Prostate gland (tissue), 2 donors: ENCODE results near the gene C2CD3. TPM values are rescaled to one million over a fixed set of nuclear protein-coding genes. Genes with fewer than 3 reads are reported as not detected.

ENCODE experiments used
- DNase-seq: peaks from one replicate; pipeline ENCODE4 v3.0.0-alpha.2; 2019; ENCODE audit warnings: low spot score
- H3K27ac ChIP-seq, 2 donors: fragments of 200-600 bp; sonication (generic); 2 replicates each; pipeline ENCODE4 v1.5.1; 2017 to 2019
- H3K27me3 ChIP-seq: fragments of 200-600 bp; sonication (generic); replicated peaks from 2 replicates; pipeline ENCODE4 v1.5.1; 2019; ENCODE audit not compliant: insufficient read depth
- H3K36me3 ChIP-seq, 2 donors: fragments of 200-600 bp; sonication (generic); 1 replicate in 1 of 2; 2 replicates in 1 of 2; pipeline versions ENCODE4 v1.5.1 to v1.8.1; 2017 to 2019
- H3K4me1 ChIP-seq: fragments of 200-600 bp; sonication (generic); replicated peaks from 2 replicates; pipeline ENCODE4 v1.5.1; 2019
- H3K4me3 ChIP-seq, 2 donors: fragments of 200-600 bp; sonication (generic); 2 replicates each; pipeline ENCODE4 v1.5.1; 2017 to 2019
- H3K9me3 ChIP-seq: fragments of 200-600 bp; sonication (generic); 2 replicates; pipeline ENCODE4 v1.5.1; 2017
- POLR2A ChIP-seq: fragments of 450-650 bp; IDR thresholded peaks from one replicate; pipeline ENCODE4 v1.6.1; 2016; ENCODE audit warnings: antibody characterized with exemption, mild to moderate bottlenecking
- POLR2AphosphoS5 ChIP-seq: sonication (generic); formaldehyde crosslinking; IDR thresholded peaks from one replicate; pipeline ENCODE4 v1.6.1; 2017; ENCODE audit warnings: antibody characterized with exemption
- WGBS: methylation state at CpG from one replicate; pipeline ENCODE4 v1.1.5; 2018; 5-methylcytosine and 5-hydroxymethylcytosine counted together
- intact Hi-C: fragments of 100-400 bp; cut with DNase I; formaldehyde crosslinking; loops from one replicate; pipeline ENCODE4 v1.14.2; 2022
- total RNA-seq, 2 donors: library from RNA; depleted of rRNA; stranded (reverse); fragments of >200 nt; gene quantifications; one replicate each; pipeline ENCODE4 v1.1.0, GENCODE V29; 2016
- TF ChIP-seq, protein P1 (sequence below), 4 experiments: fragments of 200-600 bp in 2 of 4; fragments of 450-650 bp in 2 of 4; sonication (generic) in 2 of 4; IDR thresholded peaks; 1 replicate in 3 of 4; 2 replicates in 1 of 4; pipeline ENCODE4 v1.5.1; 2016 to 2019; ENCODE audit warnings: antibody characterized with exemption in 4 of 4, mild to moderate bottlenecking in 2 of 4, moderate library complexity in 2 of 4

The C2CD3 gene
- total RNA-seq = 10 to 100 TPM; 38.7 to 49.6 TPM

DNA sequence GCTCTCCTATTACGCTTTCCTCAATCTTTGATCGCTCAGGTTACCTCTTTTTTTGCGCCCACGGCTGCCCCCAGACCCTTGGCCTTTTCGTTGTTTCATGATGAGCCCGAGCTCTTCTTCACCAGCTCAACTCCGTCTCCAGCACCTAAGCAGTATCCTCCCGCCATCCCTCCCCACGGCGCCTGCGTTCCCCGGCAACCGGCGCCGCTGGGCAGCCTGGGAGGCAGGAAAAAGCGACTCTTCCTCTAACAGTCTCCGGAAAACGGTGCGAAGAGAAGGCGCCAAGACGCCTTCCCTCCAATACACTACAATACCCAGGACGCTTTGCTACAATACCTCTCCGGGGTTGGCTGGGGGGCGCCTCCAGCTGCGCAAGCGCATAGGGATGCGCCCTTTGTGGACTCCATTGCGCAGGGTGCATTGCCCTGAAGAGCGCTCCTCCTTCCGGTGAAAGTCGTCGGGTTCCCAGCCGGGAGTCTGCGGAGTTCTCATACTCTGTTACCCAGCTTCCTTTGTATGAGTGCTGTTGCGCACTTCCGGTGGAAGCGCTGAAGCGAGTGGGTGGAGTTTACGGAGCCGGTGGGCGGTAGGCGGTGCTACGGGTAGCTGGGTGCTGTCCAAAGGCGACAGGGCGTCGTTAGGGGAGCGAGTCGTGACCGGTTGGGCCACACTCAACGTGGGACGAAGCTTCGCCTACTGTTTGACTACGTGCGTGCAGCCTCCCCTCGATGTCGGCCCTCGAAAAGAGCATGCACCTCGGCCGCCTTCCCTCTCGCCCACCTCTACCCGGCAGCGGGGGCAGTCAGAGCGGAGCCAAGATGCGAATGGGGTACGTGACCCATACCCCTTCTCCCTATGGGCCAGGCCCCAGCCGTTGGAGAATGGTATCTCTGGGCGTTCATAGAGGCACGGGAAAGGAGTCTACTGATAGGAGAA, at the start of gene C2CD3, which contains the start of gene PPME1:
C2CD3 (minus strand) TSS at position 309 of the 936 bp plus-strand sequence; CDS start at position 99, 210 bp downstream.
PPME1 (plus strand) TSS at position 596 of the 936 bp plus-strand sequence; CDS start at position 729, 133 bp downstream.
- WGBS = under 1% methylated on average over 56 of the region's 68 CpGs

DNA sequence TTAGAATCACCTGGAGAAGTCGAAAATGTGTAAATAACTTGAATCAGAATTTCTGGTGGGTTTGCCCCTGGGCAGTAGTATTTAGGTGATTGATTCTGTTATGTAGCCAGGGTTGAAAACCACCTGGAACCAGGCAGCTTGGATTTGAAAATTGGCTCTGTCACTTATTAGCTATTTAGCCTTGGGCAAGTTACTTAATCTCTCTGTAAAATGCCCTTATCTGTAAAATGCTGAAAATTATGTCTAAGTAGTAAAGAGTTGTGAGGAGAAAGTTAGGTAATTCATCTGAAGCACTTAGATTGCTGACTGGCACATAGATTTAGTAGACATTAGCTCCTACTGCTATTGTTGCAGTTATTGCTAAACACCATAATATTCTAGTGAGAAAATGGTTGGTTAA, 49.6 kb upstream of the C2CD3 start:
- intact Hi-C loops = no loop called here
- H3K36me3 ChIP-seq = no peaks in the 10 kb centered on the region
- WGBS = 57% methylated on average over 1 of the region's 1 CpG
- TF ChIP-seq POLR2A (no peak), POLR2AphosphoS5 (no peak)
- TF ChIP-seq, protein P1, sequence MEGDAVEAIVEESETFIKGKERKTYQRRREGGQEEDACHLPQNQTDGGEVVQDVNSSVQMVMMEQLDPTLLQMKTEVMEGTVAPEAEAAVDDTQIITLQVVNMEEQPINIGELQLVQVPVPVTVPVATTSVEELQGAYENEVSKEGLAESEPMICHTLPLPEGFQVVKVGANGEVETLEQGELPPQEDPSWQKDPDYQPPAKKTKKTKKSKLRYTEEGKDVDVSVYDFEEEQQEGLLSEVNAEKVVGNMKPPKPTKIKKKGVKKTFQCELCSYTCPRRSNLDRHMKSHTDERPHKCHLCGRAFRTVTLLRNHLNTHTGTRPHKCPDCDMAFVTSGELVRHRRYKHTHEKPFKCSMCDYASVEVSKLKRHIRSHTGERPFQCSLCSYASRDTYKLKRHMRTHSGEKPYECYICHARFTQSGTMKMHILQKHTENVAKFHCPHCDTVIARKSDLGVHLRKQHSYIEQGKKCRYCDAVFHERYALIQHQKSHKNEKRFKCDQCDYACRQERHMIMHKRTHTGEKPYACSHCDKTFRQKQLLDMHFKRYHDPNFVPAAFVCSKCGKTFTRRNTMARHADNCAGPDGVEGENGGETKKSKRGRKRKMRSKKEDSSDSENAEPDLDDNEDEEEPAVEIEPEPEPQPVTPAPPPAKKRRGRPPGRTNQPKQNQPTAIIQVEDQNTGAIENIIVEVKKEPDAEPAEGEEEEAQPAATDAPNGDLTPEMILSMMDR (IDR thresholded peaks at IDR 0.05) = no peak
- H3K9me3 ChIP-seq = no peaks in the 10 kb centered on the region
- no peaks in the 10 kb centered on the region for H3K27me3 ChIP-seq
- no peaks in the 10 kb centered on the region for H3K4me1 ChIP-seq
- no peak for DNase-seq
- H3K4me3 ChIP-seq = no peak overlapping the region
- H3K27ac ChIP-seq = no peak overlapping the region

More for the DNA sequence above, at the start of gene C2CD3, which contains the start of gene PPME1:
- H3K27me3 ChIP-seq = no peaks in the 10 kb centered on the region
- DNase-seq = peak; percentile 99
- intact Hi-C loops = no loop called here
- peaks cover 5% of the 10 kb centered on the region for H3K4me1 ChIP-seq
- H3K27ac ChIP-seq = peak within 1 kb of the TSS; percentile 86 to 93
- peak within 1 kb of the TSS; percentile 68 to 70 for H3K4me3 ChIP-seq
- no peaks in the 10 kb centered on the region for H3K9me3 ChIP-seq
- no peaks in the 10 kb centered on the region for H3K36me3 ChIP-seq
- peak; percentile 100 for TF ChIP-seq POLR2AphosphoS5
- peak; percentile 87 for TF ChIP-seq POLR2A
- TF ChIP-seq, protein P1 (IDR thresholded peaks at IDR 0.05) = peak in 3 of 4 experiments; percentile 49 to 82 (median 56)

GRCh38 chr11:74212533-74212932, 41.7 kb upstream of the C2CD3 start:
- intact Hi-C loops = no loop called here
- Histone ChIP-seq H3K27ac (no peak overlapping the region), H3K36me3 (no peaks in the 10 kb centered on the region), H3K9me3 (no peaks in the 10 kb centered on the region), H3K4me1 (no peaks in the 10 kb centered on the region), H3K27me3 (no peaks in the 10 kb centered on the region), H3K4me3 (no peak overlapping the region)
- 91% methylated on average over 2 of the region's 2 CpGs for WGBS
- TF ChIP-seq POLR2AphosphoS5 = no peak
- TF ChIP-seq, protein P1 (IDR thresholded peaks at IDR 0.05) = no peak
- TF ChIP-seq POLR2A = no peak
- no peak for DNase-seq

GRCh38 chr11:74208507-74208906, 37.7 kb upstream of the C2CD3 start:
- intact Hi-C loops = no loop called here
- H3K36me3 ChIP-seq = no peaks in the 10 kb centered on the region
- no peak for DNase-seq

More at GRCh38 chr11:74208507-74208906, 37.7 kb upstream of the C2CD3 start:
- Histone ChIP-seq H3K27ac (no peak overlapping the region), H3K4me3 (no peak overlapping the region), H3K27me3 (no peaks in the 10 kb centered on the region), H3K4me1 (no peaks in the 10 kb centered on the region), H3K9me3 (no peaks in the 10 kb centered on the region)
- TF ChIP-seq, protein P1 (IDR thresholded peaks at IDR 0.05) = no peak
- TF ChIP-seq POLR2A = no peak
- TF ChIP-seq POLR2AphosphoS5 = no peak
